ENCODE results near the gene OR2A42.
"Not testable (repeated sequence)": the region's sequence is repeated elsewhere in the genome, so short reads cannot be mapped to it uniquely, and the experiment has no call there.

The OR2A42 gene

GRCh38 chr7:144223675-144224074, 15.7 kb downstream of the OR2A42 start:
- not testable (repeated sequence) for DNase-seq (ENCODE audit: low read depth in 2 of 2)

DNA sequence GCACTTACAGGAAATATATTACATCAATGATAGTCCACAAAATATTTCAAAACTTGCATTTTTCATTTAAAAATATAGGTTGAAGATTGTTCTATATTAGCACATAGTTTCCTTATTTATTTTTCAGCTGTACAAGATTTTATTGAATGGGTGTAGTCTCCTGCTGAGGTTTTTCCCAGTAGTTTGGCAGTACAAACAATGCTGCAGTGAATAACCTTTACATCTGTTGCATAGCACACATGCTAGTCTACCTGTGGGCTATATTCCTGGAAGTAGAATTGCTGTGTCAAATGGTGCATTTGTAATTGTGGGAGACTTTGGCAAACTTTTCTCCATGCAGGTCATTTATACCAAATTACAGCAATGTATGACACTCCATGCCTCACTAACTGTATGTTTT, 18.9 kb downstream of the OR2A42 start:
- DNase-seq (ENCODE audit: low read depth in 2 of 2): not testable (repeated sequence)

GRCh38 chr7:144219149-144219548, 20.3 kb downstream of the OR2A42 start:
- DNase-seq (ENCODE audit: low read depth in 2 of 2): not testable (repeated sequence)

GRCh38 chr7:144218581-144218980, 20.8 kb downstream of the OR2A42 start:
- DNase-seq (ENCODE audit: low read depth in 2 of 2): not testable (repeated sequence)

DNA sequence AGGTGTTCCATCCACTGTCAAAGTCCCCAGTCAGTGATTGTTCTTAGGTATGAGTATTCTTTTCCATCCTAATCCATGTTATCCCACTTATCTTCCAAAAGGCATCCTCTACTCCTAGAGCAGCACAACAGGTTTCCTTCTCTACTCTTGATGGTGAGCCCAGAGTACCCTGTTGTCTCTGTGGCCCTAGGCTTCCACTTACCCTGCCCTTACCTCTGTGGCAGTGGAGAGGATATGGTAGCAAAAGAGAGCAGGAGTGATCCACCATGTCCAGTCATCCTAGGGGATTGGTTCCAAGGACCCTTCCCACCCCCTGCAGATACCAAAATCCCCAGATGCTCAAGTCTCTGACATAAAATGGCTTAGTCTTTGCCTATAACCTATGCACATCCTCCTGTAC, 22.2 kb downstream of the OR2A42 start:
- not testable (repeated sequence) for DNase-seq (ENCODE audit: low read depth in 2 of 2)

- not testable (repeated sequence) for DNase-seq (ENCODE audit: low read depth in 2 of 2)
These were observed 34.1 kb downstream of the OR2A42 start for GRCh38 chr7:144205306-144205705.

- DNase-seq (ENCODE audit: low read depth in 2 of 2): not testable (repeated sequence)
These were observed 36.3 kb downstream of the OR2A42 start for GRCh38 chr7:144203086-144203485.

DNA sequence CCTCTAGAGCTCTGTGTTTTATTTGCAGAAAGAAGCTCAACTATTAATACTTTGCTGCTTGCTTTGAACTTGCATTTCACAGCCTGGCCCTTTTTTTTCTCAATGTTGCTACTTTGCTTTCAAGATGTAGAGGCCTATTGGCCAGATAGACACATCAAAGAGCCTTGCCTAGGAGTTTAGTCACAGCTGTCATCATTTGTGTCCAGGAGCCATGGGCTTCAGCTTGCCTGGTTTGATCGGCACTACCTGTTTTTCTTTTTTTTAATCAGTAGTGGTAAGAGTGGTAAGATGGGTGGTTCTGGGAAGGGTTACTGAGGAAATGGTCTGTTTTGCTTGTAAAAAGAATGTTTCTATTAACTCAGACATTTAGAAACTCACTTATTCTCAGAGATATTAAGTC, 37.4 kb downstream of the OR2A42 start:
- DNase-seq (ENCODE audit: low read depth in 2 of 2): not testable (repeated sequence)

- not testable (repeated sequence) for DNase-seq (ENCODE audit: low read depth in 2 of 2)
These were observed 40.5 kb downstream of the OR2A42 start for GRCh38 chr7:144198934-144199333.

GRCh38 chr7:144195212-144195872, 44.1 kb downstream of the OR2A42 start, which contains the start of gene ARHGEF35:
Gene ARHGEF35, minus strand, starts transcription at chr7:144195833. Its CDS starts 7,450 bp downstream, at chr7:144188383.
- not testable (repeated sequence) for DNase-seq (ENCODE audit: low read depth in 2 of 2)

DNA sequence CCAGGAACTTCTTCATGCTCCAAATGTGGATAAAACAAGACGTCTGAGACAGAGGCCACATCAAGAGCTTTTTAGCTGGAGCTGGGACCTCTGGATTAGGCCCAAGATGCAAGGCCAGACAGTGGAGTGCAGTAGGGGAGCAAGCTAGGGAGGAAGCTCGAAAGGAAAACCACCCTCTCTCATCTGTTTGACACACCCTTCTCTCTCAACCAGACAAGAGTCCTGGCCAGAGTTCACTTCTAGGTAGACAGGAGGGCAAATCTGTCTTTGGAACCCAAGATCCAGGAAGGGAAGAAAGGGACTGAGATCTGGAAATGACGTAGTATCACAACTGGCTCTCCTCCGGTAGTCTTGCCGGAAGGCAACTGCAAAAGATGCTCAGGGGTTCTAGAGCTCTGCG, 45.0 kb downstream of the OR2A42 start:
- DNase-seq (ENCODE audit: low read depth in 2 of 2): not testable (repeated sequence)

DNA sequence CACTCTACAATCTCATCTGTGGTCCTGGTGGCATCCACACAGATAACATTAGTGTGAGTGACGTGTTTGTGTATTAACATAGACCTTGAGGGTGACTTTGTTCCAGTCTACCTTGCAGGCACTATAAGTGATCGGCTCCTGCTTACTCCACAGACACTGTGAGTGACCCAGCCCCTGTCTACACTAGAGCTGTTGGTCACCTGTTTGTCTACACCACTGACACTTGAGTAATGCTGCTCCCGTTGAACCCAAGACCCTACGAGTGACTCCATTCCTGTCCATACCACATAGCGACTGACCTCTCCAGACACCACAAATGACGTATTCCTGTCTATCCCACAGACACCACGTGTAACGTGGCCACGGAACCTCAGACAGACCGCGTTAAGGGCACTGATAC, 45.6 kb downstream of the OR2A42 start:
- not testable (repeated sequence) for DNase-seq (ENCODE audit: low read depth in 2 of 2)

- DNase-seq (ENCODE audit: low read depth in 2 of 2): not testable (repeated sequence)
These were observed 50.7 kb downstream of the OR2A42 start for GRCh38 chr7:144188578-144189171.

DNA sequence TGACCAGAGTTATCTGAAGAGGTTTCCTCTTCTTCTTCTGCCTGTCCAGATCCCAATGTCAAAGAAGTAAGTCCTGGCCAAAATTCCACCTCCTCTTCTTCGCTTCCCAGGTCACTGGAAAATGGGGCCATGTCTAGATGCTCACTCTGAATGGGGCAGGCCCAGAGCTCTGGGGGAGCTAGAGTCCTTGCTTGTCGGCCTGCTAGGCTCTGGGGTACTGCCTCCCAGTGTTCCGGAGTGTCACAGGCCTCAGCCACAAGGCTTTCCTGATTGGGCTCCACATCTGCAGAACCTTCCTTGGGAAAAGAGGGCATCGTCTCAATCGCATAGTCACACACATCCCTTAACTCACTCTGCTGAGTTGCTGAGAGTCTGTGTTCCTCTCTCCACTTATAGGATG, 51.6 kb downstream of the OR2A42 start:
- DNase-seq (ENCODE audit: low read depth in 2 of 2): not testable (repeated sequence)

GRCh38 chr7:144183166-144183565, 56.2 kb downstream of the OR2A42 start, which contains the start of gene CTAGE4:
Gene CTAGE4, plus strand, starts transcription at chr7:144183466. Its CDS starts 38 bp downstream, at chr7:144183504.
- DNase-seq (ENCODE audit: low read depth in 2 of 2): not testable (repeated sequence)

GRCh38 chr7:144179165-144179479, 60.3 kb downstream of the OR2A42 start:
- not testable (repeated sequence) for DNase-seq (ENCODE audit: low read depth in 2 of 2)

DNA sequence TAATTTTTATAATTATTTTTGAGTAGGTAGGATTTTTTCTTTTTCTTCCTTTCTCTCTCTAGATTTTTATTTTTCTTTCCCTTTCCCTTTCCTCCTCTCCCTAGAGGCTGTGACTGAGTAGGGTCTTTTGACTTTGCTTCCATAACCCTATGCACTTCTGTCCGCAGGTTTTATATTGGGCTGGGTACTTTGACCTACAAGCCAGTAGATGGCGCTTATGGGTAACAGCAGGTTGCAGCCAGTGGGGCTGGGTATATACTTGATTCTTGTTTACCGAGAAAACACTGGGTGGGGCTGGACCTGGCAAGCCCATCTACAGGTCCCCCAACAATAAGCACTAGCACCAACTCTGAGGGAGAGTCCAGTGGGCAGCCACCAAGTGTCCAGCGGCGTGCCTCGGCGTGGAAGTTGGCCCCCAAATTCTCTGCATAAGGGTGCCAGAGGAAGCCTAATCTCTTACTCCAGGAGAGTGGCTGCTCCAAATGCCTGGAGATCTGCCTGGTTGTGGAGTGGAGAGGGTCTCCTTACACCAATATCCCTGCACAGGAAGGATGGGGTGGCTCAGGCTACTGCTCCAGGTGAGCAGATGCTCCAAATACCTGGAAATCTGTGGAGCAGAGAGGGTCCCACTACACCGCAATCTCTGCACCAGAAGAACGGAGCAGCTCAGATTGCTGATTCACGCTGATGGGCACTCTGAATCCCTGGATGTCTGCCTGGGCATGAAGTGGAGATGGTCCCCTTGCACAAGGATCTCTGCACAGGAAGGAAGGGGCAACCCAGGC, 60.8 kb downstream of the OR2A42 start:
- not testable (repeated sequence) for DNase-seq (ENCODE audit: low read depth in 2 of 2)

All from stimulated activated CD8-positive, alpha-beta memory T cell treated with anti-CD3 and anti-CD28 coated beads, Interleukin-15, amount 100 ng/mL, for 4 hours (primary cell).